T-helper 2 cell treated with Interferon-gamma antibody and Interleukin-4, amounts not matched to agents 5 μg/mL and 100 μg/mL, for 36 hours (primary cell): ENCODE data around the gene JOSD2.

Source experiments
- DNase-seq: peaks from one replicate; pipeline ENCODE4 v3.0.0; 2021; ENCODE audit warnings: low spot score
- H3K27ac Mint-ChIP-seq: one replicate; pipeline ENCODE4 v1.8.0; 2021; ENCODE audit warnings: mild to moderate bottlenecking, mixed read lengths
- H3K27me3 Mint-ChIP-seq: one replicate; pipeline ENCODE4 v1.8.0; 2021; ENCODE audit warnings: low read depth, mixed read lengths
- H3K36me3 Mint-ChIP-seq: one replicate; pipeline ENCODE4 v1.8.0; 2021; ENCODE audit warnings: low read depth, mixed read lengths
- H3K4me1 Mint-ChIP-seq: one replicate; pipeline ENCODE4 v1.8.0; 2021; ENCODE audit warnings: low read depth, mixed read lengths
- H3K4me3 Mint-ChIP-seq: one replicate; pipeline ENCODE4 v1.8.0; 2022; ENCODE audit warnings: mild to moderate bottlenecking, moderate library complexity, mixed read lengths
- H3K9me3 Mint-ChIP-seq: one replicate; pipeline ENCODE4 v1.8.0; 2021; ENCODE audit warnings: mixed read lengths

JOSD2 gene

DNA sequence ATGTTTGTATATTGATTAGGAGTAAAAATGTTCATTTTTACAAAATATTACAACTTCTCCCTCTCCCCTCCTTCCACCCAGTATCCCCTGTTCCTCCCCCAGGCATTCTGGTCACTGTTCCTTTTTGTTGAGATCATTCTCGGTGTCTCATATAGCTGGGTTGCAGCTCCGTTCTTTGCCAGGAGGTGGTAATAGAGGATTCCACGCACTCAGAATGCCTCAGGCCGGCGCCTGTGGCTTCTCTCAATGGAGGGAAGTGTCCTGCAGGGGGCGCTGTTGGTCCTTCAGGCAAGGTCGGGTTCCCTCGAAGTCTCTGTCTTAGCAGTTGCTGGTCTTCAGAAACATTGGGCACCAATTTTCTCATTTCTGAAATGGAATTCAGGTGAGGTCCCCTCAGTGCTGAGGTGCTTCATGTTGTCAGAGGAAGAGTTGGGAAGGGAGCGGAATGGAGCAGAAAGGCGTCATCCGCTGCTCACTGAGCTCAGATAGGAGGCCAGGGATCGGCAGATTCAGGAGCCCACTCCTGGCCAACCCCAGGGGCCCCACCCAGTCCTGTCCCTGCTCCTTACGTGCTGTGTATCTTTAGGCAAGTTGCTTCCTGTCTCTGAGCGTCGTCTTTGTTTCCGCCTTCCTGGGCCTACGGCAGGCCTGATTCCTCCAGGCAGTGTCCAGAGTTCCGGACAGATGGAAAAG, 24.0 kb downstream of the JOSD2 start:
- Mint-ChIP-seq H3K4me1 (peaks cover 7% of the 10 kb centered on the region), H3K4me3 (no peak overlapping the region), H3K9me3 (peaks cover 12% of the 10 kb centered on the region), H3K27me3 (peaks cover 7% of the 10 kb centered on the region), H3K27ac (no peak overlapping the region), H3K36me3 (peaks cover 26% of the 10 kb centered on the region)
- peak; percentile 37 for DNase-seq

DNA sequence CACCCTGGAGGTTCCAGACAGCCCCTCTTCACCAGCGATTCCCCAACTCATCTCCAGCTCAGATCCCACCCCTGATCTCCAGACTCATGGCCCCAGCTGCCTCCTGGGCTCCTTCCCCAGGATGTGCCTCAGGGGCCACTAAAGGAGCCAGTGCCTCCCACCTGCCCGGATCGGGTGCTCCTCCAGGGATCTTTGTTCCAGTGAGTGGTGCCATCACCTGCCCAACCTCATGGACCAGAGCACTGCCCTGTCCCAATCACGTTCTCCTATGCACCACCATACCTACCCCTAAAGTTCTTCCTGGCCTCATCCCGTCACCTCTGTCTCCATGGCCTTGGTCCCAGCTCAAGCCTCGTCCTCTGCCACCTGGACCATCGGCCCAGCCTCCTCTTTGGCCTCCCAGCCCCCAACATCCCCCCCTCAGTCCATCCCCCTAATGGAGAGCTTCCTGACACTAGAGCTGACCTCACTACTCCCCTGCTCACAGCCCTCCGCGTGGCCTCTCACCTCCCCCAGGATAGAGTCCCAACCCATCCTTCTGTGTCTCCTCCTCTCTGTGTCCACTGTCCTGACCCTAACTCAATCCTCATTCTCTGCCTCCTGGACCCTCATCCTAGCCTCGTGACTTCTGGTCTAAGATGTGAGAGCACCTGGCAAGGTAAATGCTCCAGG, 25.6 kb downstream of the JOSD2 start:
- no peak overlapping the region for H3K27ac Mint-ChIP-seq
- DNase-seq = no peak
- H3K9me3 Mint-ChIP-seq = peaks cover 12% of the 10 kb centered on the region
- H3K4me1 Mint-ChIP-seq = no peaks in the 10 kb centered on the region
- H3K4me3 Mint-ChIP-seq = no peak overlapping the region
- peaks cover 31% of the 10 kb centered on the region for H3K36me3 Mint-ChIP-seq
- no peaks in the 10 kb centered on the region for H3K27me3 Mint-ChIP-seq

DNA sequence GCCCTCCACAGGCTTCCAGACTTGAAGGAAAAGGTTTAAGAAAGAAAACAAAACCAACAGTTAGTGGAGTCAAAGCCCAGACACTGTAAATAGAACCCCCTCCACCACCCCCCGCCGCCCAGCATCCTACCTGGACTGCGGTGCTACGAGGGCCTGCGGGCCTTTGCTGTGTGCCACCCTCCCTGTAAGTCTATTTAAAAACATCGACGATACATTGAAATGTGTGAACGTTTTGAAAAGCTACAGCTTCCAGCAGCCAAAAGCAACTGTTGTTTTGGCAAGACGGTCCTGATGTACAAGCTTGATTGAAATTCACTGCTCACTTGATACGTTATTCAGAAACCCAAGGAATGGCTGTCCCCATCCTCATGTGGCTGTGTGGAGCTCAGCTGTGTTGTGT, 28.1 kb downstream of the JOSD2 start:
- no peak overlapping the region for H3K27ac Mint-ChIP-seq
- peaks cover 43% of the 10 kb centered on the region for H3K36me3 Mint-ChIP-seq
- no peaks in the 10 kb centered on the region for H3K4me1 Mint-ChIP-seq
- no peaks in the 10 kb centered on the region for H3K27me3 Mint-ChIP-seq
- peaks cover 12% of the 10 kb centered on the region for H3K9me3 Mint-ChIP-seq
- DNase-seq = no peak
- no peak overlapping the region for H3K4me3 Mint-ChIP-seq

- Mint-ChIP-seq H3K4me3 (no peak overlapping the region), H3K9me3 (peaks cover 12% of the 10 kb centered on the region), H3K27ac (no peak overlapping the region), H3K4me1 (peaks cover 5% of the 10 kb centered on the region), H3K36me3 (peaks cover 47% of the 10 kb centered on the region), H3K27me3 (no peaks in the 10 kb centered on the region)
- no peak for DNase-seq
These were observed 28.6 kb downstream of the JOSD2 start for GRCh38 chr19:50482271-50482855.

DNA sequence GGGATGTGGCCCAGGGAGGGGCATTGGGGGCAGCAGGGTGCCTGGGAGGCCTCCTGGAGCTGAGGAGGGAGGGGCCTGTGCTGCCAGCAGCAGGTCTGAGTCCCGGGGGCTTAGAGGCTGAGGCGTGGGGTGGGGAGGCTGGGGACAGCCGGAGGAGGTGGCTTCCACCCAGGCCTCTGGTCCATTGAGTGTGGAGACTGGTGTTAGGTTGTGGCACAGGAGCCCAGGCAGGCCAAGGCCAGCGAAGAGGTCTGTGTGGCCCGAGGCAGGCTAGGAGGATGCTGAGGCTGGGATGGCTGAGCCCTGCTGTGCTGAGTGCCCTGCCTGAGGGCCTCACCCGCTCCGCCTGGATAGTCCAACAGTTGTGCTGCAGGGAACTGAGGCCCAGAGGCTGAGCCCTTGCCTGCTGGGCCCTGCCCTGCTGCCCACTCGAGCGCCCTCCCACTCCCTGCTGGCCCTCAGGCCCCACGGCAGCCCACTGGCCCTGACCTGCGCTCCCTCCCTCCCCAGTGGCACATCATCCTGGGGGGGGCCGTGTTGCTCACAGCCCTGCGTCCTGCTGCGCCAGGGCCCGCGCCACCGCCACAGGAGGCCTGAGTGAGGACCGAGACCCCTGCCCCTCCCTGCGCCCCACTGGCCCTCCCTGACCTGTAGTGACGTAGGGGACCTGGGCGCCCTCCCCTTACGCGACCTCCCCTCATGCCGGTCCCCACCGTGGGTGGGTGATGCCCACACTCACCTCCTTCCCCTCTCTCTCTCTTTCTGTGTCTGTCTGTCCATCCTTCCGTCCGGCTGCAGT, 29.4 kb downstream of the JOSD2 start:
- DNase-seq = no peak
- H3K9me3 Mint-ChIP-seq = peaks cover 8% of the 10 kb centered on the region
- H3K27me3 Mint-ChIP-seq = no peaks in the 10 kb centered on the region
- H3K36me3 Mint-ChIP-seq = peaks cover 46% of the 10 kb centered on the region
- no peak overlapping the region for H3K27ac Mint-ChIP-seq
- no peak overlapping the region for H3K4me3 Mint-ChIP-seq
- H3K4me1 Mint-ChIP-seq = peaks cover 7% of the 10 kb centered on the region

DNA sequence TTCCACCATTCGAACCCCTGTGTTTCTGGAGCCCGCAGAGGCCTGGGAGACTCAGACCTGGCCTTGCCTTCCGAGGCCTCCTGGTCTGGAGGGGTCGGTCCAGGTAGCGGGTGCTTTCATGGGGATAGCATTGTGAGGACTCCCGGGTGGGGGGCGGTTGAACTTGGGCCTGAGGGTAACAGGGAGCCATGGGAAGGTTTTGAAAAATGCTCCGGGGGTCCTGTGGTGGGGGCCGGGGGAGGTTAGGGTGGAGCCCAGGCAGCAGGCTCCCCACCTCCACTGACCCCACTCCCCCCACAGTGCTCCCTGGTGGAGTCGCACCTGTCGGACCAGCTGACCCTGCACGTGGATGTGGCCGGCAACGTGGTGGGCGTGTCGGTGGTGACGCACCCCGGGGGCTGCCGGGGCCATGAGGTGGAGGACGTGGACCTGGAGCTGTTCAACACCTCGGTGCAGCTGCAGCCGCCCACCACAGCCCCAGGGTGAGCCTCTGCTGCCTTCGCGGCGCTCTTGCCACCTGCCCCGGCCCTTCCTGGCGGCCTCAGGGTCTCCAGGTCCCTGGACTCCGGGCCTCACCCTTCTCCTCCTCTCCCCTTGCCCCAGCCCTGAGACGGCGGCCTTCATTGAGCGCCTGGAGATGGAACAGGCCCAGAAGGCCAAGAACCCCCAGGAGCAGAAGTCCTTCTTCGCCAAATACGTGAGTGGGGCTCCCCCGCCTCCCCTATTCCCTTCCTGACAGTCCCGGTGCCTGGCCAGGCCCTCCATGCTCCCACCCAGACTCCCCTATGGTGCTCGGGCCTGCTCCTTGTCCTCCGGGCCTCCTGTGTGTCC, 30.5 kb downstream of the JOSD2 start:
- Mint-ChIP-seq H3K36me3 (peaks cover 43% of the 10 kb centered on the region), H3K27me3 (no peaks in the 10 kb centered on the region), H3K9me3 (peaks cover 2% of the 10 kb centered on the region), H3K27ac (no peak overlapping the region), H3K4me3 (no peak overlapping the region), H3K4me1 (peaks cover 7% of the 10 kb centered on the region)
- no peak for DNase-seq

GRCh38 chr19:50479761-50480251, 31.2 kb downstream of the JOSD2 start:
- peaks cover 7% of the 10 kb centered on the region for H3K4me1 Mint-ChIP-seq
- no peak overlapping the region for H3K27ac Mint-ChIP-seq
- DNase-seq = no peak

DNA sequence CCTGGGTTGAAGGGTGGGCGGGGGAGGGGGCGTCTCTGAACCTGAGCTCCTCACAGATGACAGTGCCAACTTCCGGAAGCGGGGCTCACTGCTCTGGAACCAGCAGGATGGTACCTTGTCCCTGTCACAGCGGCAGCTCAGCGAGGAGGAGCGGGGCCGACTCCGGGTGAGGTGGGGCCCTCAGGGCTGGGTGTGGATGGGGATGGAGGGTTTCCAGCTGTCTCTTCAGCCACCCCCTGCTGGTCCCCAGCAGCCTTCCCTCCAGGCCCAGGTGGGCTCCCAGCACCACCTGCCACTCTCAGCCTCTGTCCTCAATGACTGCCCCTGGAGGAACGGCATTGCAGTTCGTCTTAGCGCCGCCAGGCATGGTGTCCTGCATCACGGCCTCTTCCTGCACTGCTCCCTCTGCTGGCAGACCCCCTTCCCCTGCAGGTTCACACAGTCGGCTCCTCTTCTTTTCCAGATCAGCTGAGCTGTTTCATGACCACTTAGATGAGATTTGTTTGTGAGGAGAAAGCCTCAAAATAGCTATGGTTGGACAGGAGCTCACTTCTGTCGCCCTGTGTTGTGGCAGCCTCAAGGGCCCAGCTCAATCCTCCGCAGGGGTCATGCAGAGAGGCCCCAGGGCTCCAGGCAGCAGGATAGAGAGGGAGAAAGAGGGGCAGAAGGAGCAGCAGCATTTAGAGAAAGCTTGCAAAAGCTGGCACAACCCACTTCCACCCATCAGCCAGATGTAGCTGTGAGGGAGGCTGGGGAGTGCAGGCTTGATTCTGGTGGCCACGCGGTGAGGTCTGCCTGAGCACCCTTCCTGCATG, 31.9 kb downstream of the JOSD2 start:
- peak overlapping the region; percentile 47 for H3K27ac Mint-ChIP-seq
- peaks cover 33% of the 10 kb centered on the region for H3K36me3 Mint-ChIP-seq
- H3K4me1 Mint-ChIP-seq = peaks cover 7% of the 10 kb centered on the region
- peak overlapping the region; percentile 27 for H3K4me3 Mint-ChIP-seq
- H3K27me3 Mint-ChIP-seq = no peaks in the 10 kb centered on the region
- H3K9me3 Mint-ChIP-seq = no peaks in the 10 kb centered on the region
- DNase-seq = no peak

More at GRCh38 chr19:50479761-50480251, 31.2 kb downstream of the JOSD2 start:
- no peak overlapping the region for H3K4me3 Mint-ChIP-seq
- H3K9me3 Mint-ChIP-seq = no peaks in the 10 kb centered on the region
- H3K36me3 Mint-ChIP-seq = peaks cover 36% of the 10 kb centered on the region
- no peaks in the 10 kb centered on the region for H3K27me3 Mint-ChIP-seq

GRCh38 chr19:50477751-50478515, 33.1 kb downstream of the JOSD2 start:
- peaks cover 7% of the 10 kb centered on the region for H3K4me1 Mint-ChIP-seq
- H3K27me3 Mint-ChIP-seq = no peaks in the 10 kb centered on the region
- H3K9me3 Mint-ChIP-seq = no peaks in the 10 kb centered on the region
- DNase-seq = no peak
- peak overlapping the region; percentile 99 for H3K4me3 Mint-ChIP-seq
- H3K36me3 Mint-ChIP-seq = peaks cover 27% of the 10 kb centered on the region
- peak overlapping the region; percentile 53 for H3K27ac Mint-ChIP-seq

DNA sequence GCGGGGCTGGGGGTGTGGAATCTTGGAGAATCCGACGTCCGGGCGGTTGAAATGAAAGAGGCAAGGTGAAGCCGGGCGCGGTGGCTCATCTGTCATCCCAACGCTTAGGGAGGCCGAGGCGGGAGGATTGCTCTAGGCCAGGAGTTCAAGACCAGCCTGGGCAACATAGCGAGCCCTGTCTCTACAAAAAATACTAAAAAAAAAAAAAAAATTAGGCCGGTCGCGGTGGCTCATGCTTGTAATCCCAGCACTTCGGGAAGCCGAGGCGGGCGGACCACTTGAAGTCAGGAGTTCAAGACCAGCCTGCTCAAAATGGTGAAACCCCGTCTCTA, 34.1 kb downstream of the JOSD2 start:
- Mint-ChIP-seq H3K9me3 (no peaks in the 10 kb centered on the region), H3K27me3 (no peaks in the 10 kb centered on the region), H3K4me1 (peaks cover 7% of the 10 kb centered on the region)

GRCh38 chr19:50476224-50476906, 34.6 kb downstream of the JOSD2 start, which contains the start of the genes EMC10 and GARIN5A:
Gene EMC10 (plus strand): TSS chr19:50476507. CDS start chr19:50476545, 38 bp downstream.
Gene GARIN5A (minus strand): TSS chr19:50476848. CDS start chr19:50476388, 460 bp downstream.
- H3K27me3 Mint-ChIP-seq = no peaks in the 10 kb centered on the region
- DNase-seq = peak; percentile 93
- H3K4me3 Mint-ChIP-seq = peak within 1 kb of the TSS; percentile 99
- no peaks in the 10 kb centered on the region for H3K9me3 Mint-ChIP-seq
- H3K36me3 Mint-ChIP-seq = peaks cover 25% of the 10 kb centered on the region
- peak within 1 kb of the TSS; percentile 91 for H3K27ac Mint-ChIP-seq
- peaks cover 7% of the 10 kb centered on the region for H3K4me1 Mint-ChIP-seq

More for the DNA sequence above, 34.1 kb downstream of the JOSD2 start:
- Mint-ChIP-seq H3K27ac (peak overlapping the region; percentile 91), H3K4me3 (peak overlapping the region; percentile 99), H3K36me3 (peaks cover 25% of the 10 kb centered on the region)
- DNase-seq = no peak
